Measurements from ENCODE around the gene CLIP1.
"Not testable (repeated sequence)": the region's sequence is repeated elsewhere in the genome, so short reads cannot be mapped to it uniquely, and the experiment has no call there.

Gene CLIP1

DNA sequence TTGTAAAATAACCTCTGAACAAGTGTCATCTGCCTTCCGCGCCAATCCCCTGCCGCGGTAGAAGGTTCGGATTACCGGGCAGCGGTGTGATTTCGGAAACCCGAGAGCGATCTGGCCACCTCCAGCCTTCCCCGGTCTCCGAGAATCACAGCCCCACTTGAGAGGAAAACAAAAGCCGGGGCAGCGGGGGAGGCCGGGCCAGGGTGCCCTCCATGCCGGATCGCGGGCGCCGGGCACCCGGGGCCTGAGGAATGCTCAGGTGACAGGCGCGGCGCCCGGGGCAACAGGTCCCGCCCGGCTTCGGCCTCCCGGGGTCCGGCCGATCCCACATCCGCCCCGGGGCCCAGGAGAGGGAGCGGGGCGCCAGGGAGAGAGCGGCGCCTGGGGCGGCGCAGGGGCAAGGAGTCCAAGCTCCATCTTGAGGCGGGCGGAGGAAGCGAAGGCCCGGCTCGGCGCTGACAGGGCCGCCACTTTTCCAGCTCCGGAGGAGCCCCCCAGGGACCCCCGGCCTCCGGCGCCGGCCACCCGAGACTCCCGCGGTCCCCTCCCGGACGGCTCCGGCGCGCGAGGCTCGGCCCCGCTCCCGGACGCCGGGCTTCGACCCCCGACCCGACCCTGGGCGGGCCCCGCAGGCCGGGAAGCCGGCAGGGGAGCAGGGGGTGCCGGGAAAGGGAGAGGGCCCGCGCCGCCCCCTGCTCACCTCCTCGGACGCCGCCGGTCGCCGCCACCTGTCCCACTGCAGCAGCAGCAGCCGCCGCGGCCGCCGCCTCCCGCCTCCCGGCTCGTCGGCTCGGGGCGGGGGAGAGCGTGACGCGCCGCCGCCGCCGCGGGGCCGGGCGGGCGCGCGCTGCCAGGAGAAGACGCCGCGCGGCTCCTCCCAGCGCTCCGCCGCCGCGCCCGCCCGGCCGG is at the start of gene CLIP1:
Gene CLIP1 (minus strand): TSS at position 849 of the 909 bp plus-strand sequence. CDS start 42,217 bp downstream, outside the sequence.
- DNase-seq (ENCODE audit: low read depth in 2 of 2) = peak; percentile 11 to 31

DNA sequence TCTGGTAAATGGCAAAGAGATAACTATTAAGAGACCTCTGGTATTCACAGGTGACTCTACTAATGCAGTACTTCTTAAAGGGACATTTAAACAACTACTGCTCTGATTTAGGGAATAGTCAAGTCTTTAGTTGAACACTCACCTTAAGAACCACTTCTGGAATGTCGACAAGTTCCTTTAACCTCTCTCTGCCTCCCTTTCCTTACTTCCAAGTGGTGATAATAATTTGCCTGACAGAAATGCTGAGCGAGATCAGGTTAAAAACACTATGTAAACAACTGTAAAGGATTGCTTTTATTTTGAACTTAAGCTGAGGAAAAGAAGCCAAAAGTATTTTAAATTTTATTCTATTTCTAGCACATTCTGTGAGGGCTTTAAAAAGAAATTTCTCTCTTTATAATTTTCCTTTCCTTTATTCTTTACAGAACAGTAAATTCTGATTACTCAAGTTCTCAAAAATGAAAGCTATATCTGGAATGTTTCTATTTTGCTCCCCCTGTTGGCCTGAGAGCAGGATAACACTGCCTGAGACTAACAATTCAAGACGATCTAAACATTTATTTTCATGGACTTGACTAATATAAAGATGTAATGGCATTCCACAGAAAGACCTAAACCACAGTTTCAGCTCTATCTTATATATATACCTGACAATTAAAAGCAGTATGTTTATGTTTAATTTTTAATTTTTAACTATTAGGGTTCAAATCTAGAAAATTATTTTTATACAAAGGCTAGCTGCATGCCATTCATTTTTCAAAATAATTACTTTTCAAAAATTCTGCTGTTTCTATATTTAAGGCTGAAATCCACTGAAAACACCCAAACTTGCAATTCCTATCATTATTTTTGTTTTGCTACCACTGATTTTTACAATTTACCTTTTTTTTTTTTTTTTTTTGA is 49.1 kb upstream of the CLIP1 start:
- DNase-seq (ENCODE audit: low read depth in 2 of 2) = no peak

GRCh38 chr12:122470576-122470975 is 48.1 kb upstream of the CLIP1 start:
- not testable (repeated sequence) for DNase-seq (ENCODE audit: low read depth in 2 of 2)

- DNase-seq (ENCODE audit: low read depth in 2 of 2) = not testable (repeated sequence)
Observed at GRCh38 chr12:122469856-122470255, 47.4 kb upstream of the CLIP1 start.

DNA sequence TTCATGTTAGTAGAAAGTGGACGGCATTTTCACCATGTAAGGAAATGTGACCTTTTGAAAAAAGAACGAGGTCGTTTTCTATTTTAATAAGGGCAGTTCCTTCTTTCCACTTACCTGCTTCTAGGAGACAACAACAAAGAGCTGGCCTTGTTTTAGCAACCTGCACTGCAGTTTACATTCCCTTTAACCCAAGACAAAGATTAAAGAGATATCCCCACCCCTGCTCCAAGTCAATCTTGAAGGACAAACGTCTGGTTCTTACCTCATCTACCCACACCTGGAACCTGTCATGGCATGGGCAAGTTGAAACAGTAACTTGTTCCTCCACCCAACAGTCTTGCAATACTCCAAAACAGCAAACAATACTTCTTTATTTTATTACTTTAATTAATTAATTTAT is 45.5 kb upstream of the CLIP1 start:
- no peak for DNase-seq (ENCODE audit: low read depth in 2 of 2)

GRCh38 chr12:122464317-122465042 is 42.0 kb upstream of the CLIP1 start:
- DNase-seq (ENCODE audit: low read depth in 2 of 2) = not testable (repeated sequence)

DNA sequence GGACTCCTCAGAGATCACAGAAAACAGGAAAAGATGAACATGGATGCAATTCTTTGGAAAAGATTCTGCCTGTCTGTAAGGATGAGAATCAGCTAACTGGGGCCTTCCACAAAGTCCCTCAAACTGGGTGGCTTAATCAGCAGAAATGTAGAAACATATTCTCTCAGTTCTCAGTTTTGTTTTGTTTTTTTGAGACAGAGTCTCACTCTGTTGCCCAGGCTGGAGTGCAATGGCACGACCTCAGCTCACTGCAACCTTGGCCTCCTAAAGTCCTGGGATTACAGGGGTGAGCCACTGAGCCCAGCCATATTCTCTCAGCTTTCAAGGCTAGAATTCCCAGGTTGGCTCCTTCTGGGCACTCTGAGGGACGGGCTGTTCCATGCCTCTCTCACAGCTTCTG is 38.2 kb upstream of the CLIP1 start:
- DNase-seq (ENCODE audit: low read depth in 2 of 2) = no peak

- no peak for DNase-seq (ENCODE audit: low read depth in 2 of 2)
Observed at GRCh38 chr12:122460061-122460460, 37.6 kb upstream of the CLIP1 start.

DNA sequence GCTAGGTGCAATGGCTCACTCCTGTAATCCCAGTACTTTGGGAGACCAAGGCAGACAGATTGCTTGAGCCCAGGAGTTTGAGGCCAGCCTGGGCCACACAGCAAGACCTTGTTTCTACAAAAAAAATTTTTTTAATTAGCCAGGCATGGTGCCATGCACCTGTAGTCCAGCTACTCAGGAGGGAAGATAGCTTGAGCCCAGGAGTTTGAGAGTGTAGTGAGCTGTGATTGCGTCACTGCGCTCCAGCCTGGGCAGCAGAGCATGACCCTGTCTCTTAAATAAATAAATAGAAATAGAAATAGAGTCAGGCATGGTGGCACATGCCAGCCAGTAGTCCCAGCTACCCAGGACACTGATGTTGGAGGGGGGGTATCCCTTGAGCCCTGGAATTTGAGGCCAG is 36.7 kb upstream of the CLIP1 start:
- DNase-seq (ENCODE audit: low read depth in 2 of 2) = no peak

DNA sequence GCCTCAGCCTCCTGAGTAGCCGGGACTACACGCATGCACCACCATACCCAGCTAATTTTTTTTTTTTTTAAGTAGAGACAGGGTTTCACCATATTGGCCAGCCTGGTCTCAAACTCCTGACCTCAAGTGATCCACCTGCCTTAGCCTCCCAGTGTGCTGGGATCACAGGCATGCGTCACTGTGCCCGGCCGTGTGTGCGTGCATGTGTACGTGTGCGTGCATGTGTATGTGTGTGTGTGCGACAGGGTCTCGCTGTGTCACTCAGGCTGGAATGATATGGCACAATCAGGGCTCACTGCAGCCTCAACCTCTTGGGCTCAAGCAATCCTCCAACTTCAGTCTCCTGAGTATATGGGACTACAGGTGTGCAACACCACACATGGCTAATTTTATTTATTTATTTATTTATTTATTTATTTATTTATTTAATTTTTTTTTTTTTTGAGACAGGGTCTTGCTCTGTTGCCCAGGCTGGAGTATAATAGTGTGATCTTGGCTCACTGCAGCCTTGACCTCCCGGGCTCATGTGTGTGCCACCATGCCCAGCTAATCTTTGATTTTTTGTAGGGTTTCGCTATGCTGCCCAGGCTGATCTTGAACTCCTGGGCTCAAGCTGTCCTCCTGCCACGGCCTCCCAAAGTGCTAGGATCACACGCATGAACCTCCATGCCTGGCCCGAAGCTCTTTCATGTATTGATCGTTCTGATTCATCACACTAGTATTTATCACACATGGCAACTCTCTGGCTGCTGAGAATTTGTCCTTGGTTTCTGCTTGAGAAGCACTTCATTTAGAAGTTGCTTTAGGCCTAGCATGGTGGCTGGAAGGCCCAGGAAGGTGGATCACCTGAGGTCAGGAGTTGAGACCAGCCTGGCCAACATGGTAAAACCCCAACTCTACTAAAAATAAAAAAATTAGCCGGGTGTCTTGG is 35.9 kb upstream of the CLIP1 start:
- DNase-seq (ENCODE audit: low read depth in 2 of 2) = no peak

GRCh38 chr12:122457627-122458026 is 35.2 kb upstream of the CLIP1 start:
- DNase-seq (ENCODE audit: low read depth in 2 of 2) = no peak

GRCh38 chr12:122454739-122455138 is 32.3 kb upstream of the CLIP1 start:
- no peak for DNase-seq (ENCODE audit: low read depth in 2 of 2)

DNA sequence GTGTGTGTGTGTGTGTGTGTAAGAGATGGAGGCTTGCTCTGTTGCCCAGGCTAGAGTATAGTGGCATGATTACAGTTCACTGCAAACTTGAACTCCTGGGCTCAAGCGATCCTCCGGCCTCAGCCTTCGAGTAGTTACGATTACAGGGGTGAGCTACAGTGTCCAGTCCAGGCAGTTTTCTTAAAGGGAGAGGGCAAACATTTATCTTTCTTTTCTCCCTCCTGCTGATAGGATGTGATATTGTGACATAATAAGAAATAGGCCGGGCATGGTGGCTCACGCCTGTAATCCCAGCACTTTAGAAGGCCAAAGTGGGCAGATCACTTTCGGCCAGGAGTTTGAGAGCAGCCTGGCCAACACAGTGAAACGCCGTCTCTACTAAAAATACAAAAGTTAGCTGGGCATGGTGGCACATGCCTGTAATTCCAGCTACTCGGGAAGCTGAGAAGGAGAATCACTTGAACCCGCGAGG is 31.8 kb upstream of the CLIP1 start:
- DNase-seq (ENCODE audit: low read depth in 2 of 2) = no peak

- no peak for DNase-seq (ENCODE audit: low read depth in 2 of 2)
Observed at GRCh38 chr12:122452701-122453285, 30.3 kb upstream of the CLIP1 start.

DNA sequence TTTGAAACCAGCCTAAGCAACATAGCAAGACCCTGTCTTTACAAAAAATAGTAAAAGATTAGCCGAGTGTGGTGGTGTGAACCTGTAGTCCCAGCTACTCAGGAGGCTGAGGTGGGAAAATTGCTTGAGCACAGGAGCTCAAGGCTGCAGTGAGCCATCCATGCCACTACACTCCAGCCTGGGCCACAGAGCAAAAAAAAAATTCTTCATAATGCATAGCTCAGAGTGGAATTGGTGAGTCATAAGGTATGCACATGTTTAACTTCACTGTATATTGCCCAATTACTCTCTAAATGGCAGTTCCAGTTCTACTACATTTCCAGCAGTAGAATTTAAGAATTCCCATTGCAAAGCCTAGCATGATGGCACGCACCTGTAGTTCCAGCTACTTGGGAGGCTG is 26.8 kb upstream of the CLIP1 start:
- no peak for DNase-seq (ENCODE audit: low read depth in 2 of 2)

DNA sequence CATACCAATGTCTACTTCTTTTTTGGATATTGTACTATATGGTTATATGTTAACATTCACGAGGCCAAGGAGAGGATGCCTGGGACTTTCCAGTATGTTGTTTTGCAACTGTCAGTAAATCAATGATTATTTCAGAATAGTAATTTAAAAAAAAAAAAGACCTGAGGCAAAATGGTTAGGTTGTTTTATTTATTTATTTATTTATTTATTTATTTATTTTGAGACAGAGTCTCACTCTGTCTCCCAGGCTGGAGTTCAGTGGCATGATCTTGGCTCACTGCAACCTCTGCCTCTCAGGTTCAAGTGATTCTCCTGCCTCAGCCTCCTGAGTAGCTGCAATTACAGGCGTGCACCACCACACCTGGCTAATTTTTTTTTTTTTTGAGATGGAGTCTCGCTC is 25.4 kb upstream of the CLIP1 start:
- DNase-seq (ENCODE audit: low read depth in 2 of 2) = not testable (repeated sequence)

- not testable (repeated sequence) for DNase-seq (ENCODE audit: low read depth in 2 of 2)
Observed at GRCh38 chr12:122446390-122446789, 23.9 kb upstream of the CLIP1 start.

DNA sequence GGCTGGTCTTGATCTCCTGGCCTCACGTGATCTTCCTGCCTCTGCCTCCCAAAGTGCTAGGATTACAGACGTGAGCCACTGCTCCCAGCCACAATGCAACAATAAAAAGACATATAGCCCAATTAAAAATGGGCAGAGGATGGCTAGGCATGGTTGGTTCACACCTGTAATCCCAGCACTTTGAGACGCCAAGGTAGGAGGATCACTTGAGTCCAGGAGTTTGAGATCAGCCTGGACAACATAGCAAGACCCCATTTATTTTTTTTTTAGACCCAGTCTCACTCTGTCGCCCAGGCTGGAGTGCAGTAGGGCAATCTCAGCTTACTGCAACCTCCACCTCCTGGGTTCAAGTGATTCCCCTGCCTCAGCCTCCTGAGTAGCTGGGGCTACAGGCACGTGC is 21.6 kb upstream of the CLIP1 start:
- not testable (repeated sequence) for DNase-seq (ENCODE audit: low read depth in 2 of 2)

DNA sequence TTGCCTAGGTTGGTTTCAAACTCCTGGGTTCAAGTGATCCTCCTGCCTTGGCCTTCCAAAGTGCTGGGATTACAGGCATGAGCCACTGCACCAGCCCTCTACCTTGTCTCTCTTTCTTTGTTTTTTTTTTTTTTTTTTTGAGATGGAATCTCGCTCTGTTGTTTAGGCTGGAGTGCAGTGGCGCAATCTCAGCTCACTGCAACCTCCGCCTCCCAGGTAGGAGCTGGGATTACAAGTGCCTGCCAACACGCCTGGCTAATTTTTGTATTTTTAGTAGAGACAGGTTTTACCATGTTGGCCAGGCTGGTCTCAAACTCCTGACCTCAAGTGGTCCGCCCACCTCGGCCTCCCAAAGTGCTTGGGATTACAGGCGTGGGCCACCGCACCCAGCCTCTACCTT is 16.4 kb upstream of the CLIP1 start:
- not testable (repeated sequence) for DNase-seq (ENCODE audit: low read depth in 2 of 2)

DNA sequence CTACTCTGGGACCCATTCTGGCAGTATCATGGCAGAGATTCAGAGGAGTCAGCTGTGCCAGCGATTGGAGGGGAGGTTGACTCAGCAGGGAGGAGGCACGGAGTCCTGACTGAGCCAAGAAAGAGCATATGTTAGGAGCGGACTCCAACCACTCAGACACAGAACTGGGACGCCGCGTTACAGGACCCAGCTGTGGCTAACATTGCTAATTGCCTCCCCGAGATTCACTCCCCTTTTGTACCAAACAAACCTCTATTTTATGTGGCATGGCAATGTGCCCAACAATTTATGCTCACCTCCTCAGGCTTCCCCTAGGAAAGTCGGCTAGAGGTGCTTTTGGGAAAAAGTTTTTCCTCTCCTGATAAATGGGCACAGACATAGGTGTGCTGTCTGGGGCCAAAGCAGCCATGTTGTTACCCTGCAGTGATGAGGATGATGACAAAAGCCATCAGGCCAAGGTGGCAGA is 15.2 kb upstream of the CLIP1 start:
- no peak for DNase-seq (ENCODE audit: low read depth in 2 of 2)
